ENCODE data around the gene PLA2G15.

Gene PLA2G15

GRCh38 chr16:68253721-68254120 is 8.5 kb downstream of the PLA2G15 start:
- no peak for DNase-seq (ENCODE audit: low read depth in 2 of 2)

- DNase-seq (ENCODE audit: low read depth in 2 of 2) = no peak
Measured at GRCh38 chr16:68255712-68256111, 10.5 kb downstream of the PLA2G15 start.

- no peak for DNase-seq (ENCODE audit: low read depth in 2 of 2)
Measured at GRCh38 chr16:68257251-68257905, 12.2 kb downstream of the PLA2G15 start.

GRCh38 chr16:68257906-68258800 is 13.0 kb downstream of the PLA2G15 start:
- DNase-seq (ENCODE audit: low read depth in 2 of 2) = no peak

- no peak for DNase-seq (ENCODE audit: low read depth in 2 of 2)
Measured at GRCh38 chr16:68259007-68259825, 14.0 kb downstream of the PLA2G15 start.

- DNase-seq (ENCODE audit: low read depth in 2 of 2) = no peak
Measured at GRCh38 chr16:68263559-68264127, 18.5 kb downstream of the PLA2G15 start.

GRCh38 chr16:68264128-68265077 is 19.2 kb downstream of the PLA2G15 start, which contains the start of gene SLC7A6:
TSS of gene SLC7A6 (plus strand) at chr16:68264526. CDS start at chr16:68274727, 10,201 bp downstream.
- peak; percentile 79 to 82 for DNase-seq (ENCODE audit: low read depth in 2 of 2)

GRCh38 chr16:68265078-68265920 is 20.1 kb downstream of the PLA2G15 start:
- peak; percentile 33 to 44 for DNase-seq (ENCODE audit: low read depth in 2 of 2)

GRCh38 chr16:68267612-68268405 is 22.6 kb downstream of the PLA2G15 start:
- DNase-seq (ENCODE audit: low read depth in 2 of 2) = no peak

- no peak for DNase-seq (ENCODE audit: low read depth in 2 of 2)
Measured at GRCh38 chr16:68269793-68270192, 24.6 kb downstream of the PLA2G15 start.

- DNase-seq (ENCODE audit: low read depth in 2 of 2) = no peak
Measured at GRCh38 chr16:68270353-68270752, 25.2 kb downstream of the PLA2G15 start.

GRCh38 chr16:68272507-68273209 is 27.5 kb downstream of the PLA2G15 start:
- DNase-seq (ENCODE audit: low read depth in 2 of 2) = no peak

GRCh38 chr16:68273459-68273858 is 28.3 kb downstream of the PLA2G15 start:
- no peak for DNase-seq (ENCODE audit: low read depth in 2 of 2)

GRCh38 chr16:68273896-68274295 is 28.7 kb downstream of the PLA2G15 start:
- DNase-seq (ENCODE audit: low read depth in 2 of 2) = no peak

- no peak for DNase-seq (ENCODE audit: low read depth in 2 of 2)
Measured at GRCh38 chr16:68274441-68274840, 29.3 kb downstream of the PLA2G15 start.

GRCh38 chr16:68275611-68276191 is 30.5 kb downstream of the PLA2G15 start:
- DNase-seq (ENCODE audit: low read depth in 2 of 2) = no peak

GRCh38 chr16:68276223-68276622 is 31.1 kb downstream of the PLA2G15 start:
- no peak for DNase-seq (ENCODE audit: low read depth in 2 of 2)
